Measurements from ENCODE around the gene BCAS3. TPM values are rescaled to one million over a fixed set of nuclear protein-coding genes. Genes with fewer than 3 reads are reported as not detected.

The BCAS3 gene
- total and polyA plus RNA-seq, 4 donors: 5.8 to 24.6 (median 10.1) TPM

- 96% methylated on average over 6 of the region's 6 CpGs for WGBS
Measured at GRCh38 chr17:61310590-61310989, 632.9 kb downstream of the BCAS3 start.

More at GRCh38 chr17:61310590-61310989, 632.9 kb downstream of the BCAS3 start:
- Histone ChIP-seq H3K4me1 (ENCODE audit: control insufficient read depth in 4 of 4, insufficient read depth in 4 of 4, low read length in 3 of 4) (no peaks in the 10 kb centered on the region), H3K27ac (ENCODE audit: low read depth in 1 of 2, low read length in 2 of 2) (no peak overlapping the region), H3K9me3 (ENCODE audit: control insufficient read depth in 4 of 4, low read length in 3 of 4) (no peaks in the 10 kb centered on the region), H3K36me3 (ENCODE audit: control insufficient read depth in 4 of 4, insufficient read depth in 3 of 4, low read depth in 1 of 4, low read length in 3 of 4) (no peaks in the 10 kb centered on the region), H3K4me3 (ENCODE audit: low read depth in 1 of 3, low read length in 3 of 3) (no peak overlapping the region), H3K27me3 (ENCODE audit: control insufficient read depth in 4 of 4, insufficient read depth in 4 of 4, low read length in 3 of 4) (no peaks in the 10 kb centered on the region), H3K9ac (ENCODE audit: low read depth in 1 of 2, low read length in 2 of 2) (no peak overlapping the region)
- no peak for DNase-seq (ENCODE audit: low spot score)
- TF ChIP-seq YY1 (IDR thresholded peaks at IDR 0.05) (no peak), TAF1 (conservative IDR thresholded peaks at IDR 0.05) (no peak), MAX (IDR thresholded peaks at IDR 0.05) (no peak), HNF4A (conservative IDR thresholded peaks at IDR 0.05) (no peak), ZBTB33 (IDR thresholded peaks at IDR 0.05) (no peak), CTCF (IDR thresholded peaks at IDR 0.05; ENCODE audit: low read depth, low read length, missing input control) (no peak), GABPA (IDR thresholded peaks at IDR 0.05 in 1 of 2, conservative IDR thresholded peaks at IDR 0.05 in 1 of 2) (no peak), SP1 (IDR thresholded peaks at IDR 0.05) (no peak), RAD21 (IDR thresholded peaks at IDR 0.05) (no peak), REST (IDR thresholded peaks at IDR 0.05) (no peak)
